ENCODE data around the gene CEP57L1. TPM values are rescaled to one million over a fixed set of nuclear protein-coding genes. Genes with fewer than 3 reads are reported as not detected.
A peak's percentile ranks its signal among the peaks of the same experiment; 100 is the strongest.
"Not testable (repeated sequence)": the region's sequence is repeated elsewhere in the genome, so short reads cannot be mapped to it uniquely, and the experiment has no call there.

CEP57L1 gene
- total and polyA plus RNA-seq, 9 of the 15 experiments (the other 6 are each of a cell fraction or from before 2014, with no cell fraction given): 39.4 to 88.6 (median 61.8) TPM

DNA sequence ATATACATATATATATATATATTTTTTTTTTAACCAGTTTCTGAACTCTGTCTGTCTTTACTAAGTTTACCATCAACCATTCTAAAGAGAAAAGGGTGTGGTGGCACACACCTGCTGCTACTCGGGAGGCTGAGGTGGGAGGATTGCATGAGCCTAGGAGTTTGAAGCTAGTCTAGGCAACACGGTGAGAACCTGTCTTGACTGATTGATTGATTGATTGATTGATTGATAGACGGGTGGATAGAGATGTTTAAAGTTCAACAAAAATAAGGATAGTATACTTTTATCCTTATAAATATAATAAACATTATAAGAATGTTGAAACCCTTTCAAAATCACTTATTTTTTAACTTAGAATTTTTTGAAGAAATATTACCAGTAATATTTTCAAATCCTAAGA is 30.2 kb downstream of the CEP57L1 start (continued):
- TF ChIP-seq PBX2 (CRISPR knock-in tag; IDR thresholded peaks at IDR 0.05; ENCODE audit: low read depth): no peak
- peak; percentile 76 for TF ChIP-seq PBX2 (tag; conservative IDR thresholded peaks at IDR 0.05; ENCODE audit: low read depth)
- TF ChIP-seq, protein P1, sequence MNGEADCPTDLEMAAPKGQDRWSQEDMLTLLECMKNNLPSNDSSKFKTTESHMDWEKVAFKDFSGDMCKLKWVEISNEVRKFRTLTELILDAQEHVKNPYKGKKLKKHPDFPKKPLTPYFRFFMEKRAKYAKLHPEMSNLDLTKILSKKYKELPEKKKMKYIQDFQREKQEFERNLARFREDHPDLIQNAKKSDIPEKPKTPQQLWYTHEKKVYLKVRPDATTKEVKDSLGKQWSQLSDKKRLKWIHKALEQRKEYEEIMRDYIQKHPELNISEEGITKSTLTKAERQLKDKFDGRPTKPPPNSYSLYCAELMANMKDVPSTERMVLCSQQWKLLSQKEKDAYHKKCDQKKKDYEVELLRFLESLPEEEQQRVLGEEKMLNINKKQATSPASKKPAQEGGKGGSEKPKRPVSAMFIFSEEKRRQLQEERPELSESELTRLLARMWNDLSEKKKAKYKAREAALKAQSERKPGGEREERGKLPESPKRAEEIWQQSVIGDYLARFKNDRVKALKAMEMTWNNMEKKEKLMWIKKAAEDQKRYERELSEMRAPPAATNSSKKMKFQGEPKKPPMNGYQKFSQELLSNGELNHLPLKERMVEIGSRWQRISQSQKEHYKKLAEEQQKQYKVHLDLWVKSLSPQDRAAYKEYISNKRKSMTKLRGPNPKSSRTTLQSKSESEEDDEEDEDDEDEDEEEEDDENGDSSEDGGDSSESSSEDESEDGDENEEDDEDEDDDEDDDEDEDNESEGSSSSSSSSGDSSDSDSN (IDR thresholded peaks at IDR 0.05; ENCODE audit: borderline replicate concordance in 1 of 2, low read depth in 2 of 2, low read length in 2 of 2): no peak

GRCh38 chr6:109130065-109130464 is 34.8 kb downstream of the CEP57L1 start:
- DNase-seq (ENCODE audit: extremely low read depth in 1 of 4, low spot score in 3 of 4) (no peak), ATAC-seq (no peak), FAIRE-seq (no peak)
- Histone ChIP-seq H4K20me1 (replicated peaks; ENCODE audit: control insufficient read depth, insufficient read depth, low read length) (no peaks in the 10 kb centered on the region), H3K27ac (ENCODE audit: extremely low read depth, low read depth, low read length) (no peak overlapping the region), H3K9ac (ENCODE audit: insufficient read depth in 1 of 2, low read depth in 2 of 2, low read length in 2 of 2) (no peak overlapping the region), H3K36me3 (ENCODE audit: control insufficient read depth, insufficient read depth, low read length) (peaks cover 14% of the 10 kb centered on the region), H2AFZ (ENCODE audit: low read depth, low read length) (no peak overlapping the region), H3K27me3 (ENCODE audit: control insufficient read depth in 2 of 2, insufficient read depth in 2 of 2, low read length in 2 of 2) (no peaks in the 10 kb centered on the region), H3K4me2 (ENCODE audit: insufficient read depth, low read length) (no peak overlapping the region), H3K9me1 (ENCODE audit: control insufficient read depth, insufficient read depth, low read length) (no peaks in the 10 kb centered on the region), H3K9me3 (replicated peaks; ENCODE audit: control insufficient read depth, insufficient read depth, low read depth, low read length) (no peaks in the 10 kb centered on the region), H3K79me2 (ENCODE audit: control insufficient read depth, insufficient read depth, low read length) (peaks cover 13% of the 10 kb centered on the region; the same call in 2 of the 3 replicates), H3K4me1 (replicated peaks in 1 of 2; ENCODE audit: control insufficient read depth in 2 of 2, insufficient read depth in 2 of 2, low read length in 2 of 2) (no peaks in the 10 kb centered on the region), H3K4me3 (no peak overlapping the region)
- 89% methylated on average over 3 of the region's 3 CpGs for WGBS (ENCODE audit: insufficient coverage, low coverage, missing lambda C conversion rate)
- no TSS peak for BruUV-seq (replicated peaks)
- in situ Hi-C loops (cut with MboI): no loop called here
- TF ChIP-seq MTF1 (CRISPR knock-in tag; IDR thresholded peaks at IDR 0.05; ENCODE audit: borderline replicate concordance) (no peak), SP2 (IDR thresholded peaks at IDR 0.05; ENCODE audit: extremely low read depth, low read depth, low read length, poor library complexity, severe bottlenecking) (no peak), C11orf30 (IDR thresholded peaks at IDR 0.05; ENCODE audit: low read depth) (no peak), MAFG (tag; conservative IDR thresholded peaks at IDR 0.05) (no peak)
- intact Hi-C loops (cut with micrococcal nuclease): no loop called here
- POLR2A ChIA-PET: no interaction called here
- CTCF ChIA-PET (ENCODE audit: low intra/inter-chr PET ratio): no interaction called here

DNA sequence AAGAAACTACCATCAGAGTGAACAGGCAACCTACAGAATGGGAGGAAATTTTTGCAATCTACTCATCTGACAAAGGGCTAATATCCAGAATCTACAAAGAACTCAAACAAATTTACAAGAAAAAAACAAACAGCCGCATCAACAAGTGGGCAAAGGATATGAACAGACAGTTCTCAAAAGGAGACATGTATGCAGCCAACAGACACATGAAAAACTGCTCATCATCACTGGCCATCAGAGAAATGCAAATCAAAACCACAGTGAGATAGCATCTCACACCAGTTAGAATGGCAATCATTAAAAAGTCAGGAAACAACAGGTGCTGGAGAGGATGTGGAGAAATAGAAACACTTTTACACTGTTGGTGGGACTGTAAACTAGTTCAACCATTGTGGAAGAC is 40.3 kb downstream of the CEP57L1 start:
- H3K9me1 ChIP-seq (ENCODE audit: control insufficient read depth, insufficient read depth, low read length); in situ Hi-C loops (cut with MboI); H4K20me1 ChIP-seq (replicated peaks; ENCODE audit: control insufficient read depth, insufficient read depth, low read length); H3K36me3 ChIP-seq (ENCODE audit: control insufficient read depth, insufficient read depth, low read length); H3K4me1 ChIP-seq (replicated peaks in 1 of 2; ENCODE audit: control insufficient read depth in 2 of 2, insufficient read depth in 2 of 2, low read length in 2 of 2); H3K27ac ChIP-seq (ENCODE audit: extremely low read depth, low read depth, low read length); H3K9ac ChIP-seq (ENCODE audit: insufficient read depth in 1 of 2, low read depth in 2 of 2, low read length in 2 of 2); H3K4me3 ChIP-seq; CTCF ChIA-PET (ENCODE audit: low intra/inter-chr PET ratio); H3K9me3 ChIP-seq (replicated peaks; ENCODE audit: control insufficient read depth, insufficient read depth, low read depth, low read length); ATAC-seq; DNase-seq (ENCODE audit: extremely low read depth in 1 of 4, low spot score in 3 of 4); H3K4me2 ChIP-seq (ENCODE audit: insufficient read depth, low read length); intact Hi-C loops (cut with micrococcal nuclease); BruUV-seq (replicated peaks); H2AFZ ChIP-seq (ENCODE audit: low read depth, low read length); H3K27me3 ChIP-seq (ENCODE audit: control insufficient read depth in 2 of 2, insufficient read depth in 2 of 2, low read length in 2 of 2); H3K79me2 ChIP-seq (ENCODE audit: control insufficient read depth, insufficient read depth, low read length); FAIRE-seq; POLR2A ChIA-PET: not testable (repeated sequence)
- 100% methylated on average over 1 of the region's 1 CpG for WGBS (ENCODE audit: insufficient coverage, low coverage, missing lambda C conversion rate)
